Putamen (tissue), 1 donor: ENCODE measurements around the gene VWA8.
"Not testable (repeated sequence)": the region's sequence is repeated elsewhere in the genome, so short reads cannot be mapped to it uniquely, and the experiment has no call there.

Experiments used
- DNase-seq: peaks from one replicate; pipeline ENCODE4 v3.0.0-alpha.2; 2016; ENCODE audit warnings: low spot score

The VWA8 gene

GRCh38 chr13:41966671-41967070 lies 5.8 kb upstream of the VWA8 start:
- no peak for DNase-seq

- DNase-seq: no peak
Measured at GRCh38 chr13:41962994-41963393, 2.1 kb upstream of the VWA8 start.

GRCh38 chr13:41961466-41961760 lies 504 bp upstream of the VWA8 start:
- no peak for DNase-seq

- no peak for DNase-seq
Measured at GRCh38 chr13:41960211-41960636, 685 bp downstream of the VWA8 start.

DNA sequence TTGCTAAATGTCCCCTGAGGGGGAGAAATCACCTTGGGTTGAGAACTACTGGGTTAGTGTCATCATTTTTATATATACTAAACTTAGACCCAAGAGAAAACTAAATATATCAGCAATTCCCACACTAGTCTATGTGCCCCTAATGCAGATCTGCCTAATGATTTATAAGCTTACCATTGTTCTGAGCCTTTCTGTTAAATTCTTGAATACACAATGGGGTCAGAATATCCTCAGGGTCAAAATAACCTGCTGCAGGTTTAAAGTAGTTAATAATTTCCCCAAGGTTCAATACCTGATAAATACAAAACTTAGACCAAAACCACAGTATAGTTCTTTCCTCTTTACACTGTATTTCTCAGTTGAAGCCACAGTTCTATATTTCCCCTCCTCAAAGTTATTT lies 4.6 kb downstream of the VWA8 start:
- no peak for DNase-seq

DNA sequence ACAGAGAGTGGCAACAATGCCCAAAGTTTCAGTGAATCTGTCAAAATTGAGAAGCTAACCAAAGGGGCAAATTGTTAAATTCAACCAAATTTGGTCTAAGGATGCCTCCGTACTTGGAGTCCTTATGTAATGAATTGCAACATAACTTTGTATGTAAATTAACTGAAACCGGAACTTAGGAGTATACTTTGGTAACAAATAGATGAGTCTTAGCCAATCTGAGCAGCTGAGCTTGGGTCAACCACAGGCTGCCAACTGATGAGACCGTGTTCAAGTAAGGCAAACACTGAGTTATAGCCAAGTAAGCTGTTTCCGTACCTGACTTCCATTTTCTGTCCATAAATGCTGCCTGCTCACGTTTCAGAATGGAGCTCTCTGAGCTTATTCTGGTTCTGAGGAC lies 5.3 kb downstream of the VWA8 start:
- no peak for DNase-seq

DNA sequence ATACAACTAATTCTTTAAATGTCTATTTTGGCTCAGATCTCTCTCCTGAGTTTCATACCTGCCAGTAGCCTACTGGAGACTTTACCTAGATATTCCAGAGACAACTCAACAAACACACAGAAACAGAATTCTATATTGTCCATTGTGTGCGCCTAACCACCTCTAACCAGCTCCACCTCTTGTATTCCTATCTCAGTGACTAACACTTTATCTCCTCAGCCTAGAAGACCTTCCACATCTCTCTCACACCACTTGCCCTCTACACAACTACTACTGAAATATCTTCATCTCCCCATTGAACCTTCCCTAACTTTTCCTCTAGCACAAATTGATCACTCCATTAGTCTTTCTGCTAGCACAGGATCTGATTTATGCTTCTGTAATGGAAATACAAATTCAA lies 6.7 kb downstream of the VWA8 start:
- no peak for DNase-seq

GRCh38 chr13:41952749-41953148 lies 8.2 kb downstream of the VWA8 start:
- DNase-seq: no peak

GRCh38 chr13:41949104-41949503 lies 11.8 kb downstream of the VWA8 start:
- DNase-seq: not testable (repeated sequence)

- DNase-seq: no peak
Measured at GRCh38 chr13:41945926-41946325, 15.0 kb downstream of the VWA8 start.

- DNase-seq: no peak
Measured at GRCh38 chr13:41944635-41945397, 16.1 kb downstream of the VWA8 start.

GRCh38 chr13:41944229-41944628 lies 16.7 kb downstream of the VWA8 start:
- DNase-seq: no peak

DNA sequence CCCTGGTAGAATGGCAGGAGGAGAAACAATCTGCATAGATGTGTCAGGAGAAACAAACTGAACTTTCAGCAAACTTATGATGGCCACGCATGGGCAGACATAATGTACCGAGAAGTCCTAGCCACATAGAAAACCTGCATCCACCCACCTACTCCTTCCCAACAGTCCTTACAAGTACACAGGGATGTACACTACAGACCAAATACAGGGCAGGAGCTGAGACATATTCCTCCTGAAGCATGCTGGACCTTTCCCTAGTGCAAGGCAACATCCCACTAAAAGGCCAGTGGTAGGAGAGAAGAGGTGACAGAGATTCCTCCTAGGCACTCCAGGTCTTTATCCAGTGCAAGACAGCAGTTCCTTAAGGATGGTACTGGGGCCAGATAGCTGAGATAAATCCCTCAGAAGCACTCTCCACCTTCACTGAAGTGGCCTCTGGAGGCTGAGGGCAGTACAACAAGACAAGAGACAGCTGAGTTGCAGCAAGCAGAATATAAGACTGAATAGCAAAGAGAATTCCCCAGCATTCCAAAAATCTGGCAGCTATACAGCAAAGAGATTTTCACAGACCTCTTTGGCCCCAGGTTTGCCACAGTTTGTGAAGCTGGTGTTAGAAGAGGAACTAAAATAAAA lies 18.3 kb downstream of the VWA8 start:
- no peak for DNase-seq

DNA sequence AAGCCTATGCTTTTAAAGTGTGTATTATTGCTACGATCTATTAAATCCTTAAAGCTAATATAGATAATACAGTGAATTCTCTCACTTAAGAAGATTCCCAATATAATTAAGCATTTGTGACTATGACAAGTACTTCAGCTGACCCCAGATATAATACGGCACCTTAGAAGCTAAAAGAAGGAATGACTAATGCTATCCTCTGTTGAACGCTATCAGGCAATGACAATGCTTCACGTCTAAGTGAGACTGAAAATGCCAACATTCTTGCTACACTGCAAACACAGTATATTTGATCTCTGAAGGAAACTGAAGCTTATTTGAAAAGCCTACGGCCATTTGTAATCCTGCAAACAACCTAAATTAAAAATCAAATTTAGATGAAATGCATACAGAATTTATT lies 19.7 kb downstream of the VWA8 start:
- DNase-seq: no peak

DNA sequence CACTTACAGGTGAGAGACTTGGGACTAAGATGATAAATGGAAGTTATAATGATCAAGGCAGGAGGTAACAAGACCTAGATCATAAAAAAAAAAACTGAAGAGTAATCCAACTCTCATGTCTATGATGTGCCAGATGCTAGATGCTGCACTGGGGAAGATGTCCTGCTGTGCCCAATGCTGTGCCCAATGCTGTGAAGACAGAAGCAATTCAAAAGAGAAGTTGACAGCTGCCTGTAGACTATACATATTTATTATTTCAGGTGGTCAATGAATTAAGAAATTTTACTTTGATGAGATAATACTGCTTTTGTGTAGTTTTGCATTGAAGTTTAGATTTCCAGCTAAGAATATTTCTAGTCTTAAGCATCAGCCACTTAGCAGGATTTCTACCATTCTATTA lies 21.5 kb downstream of the VWA8 start:
- no peak for DNase-seq

GRCh38 chr13:41938918-41939317 lies 22.0 kb downstream of the VWA8 start:
- no peak for DNase-seq

- DNase-seq: no peak
Measured at GRCh38 chr13:41937388-41937787, 23.5 kb downstream of the VWA8 start.

- no peak for DNase-seq
Measured at GRCh38 chr13:41935501-41935900, 25.4 kb downstream of the VWA8 start.

DNA sequence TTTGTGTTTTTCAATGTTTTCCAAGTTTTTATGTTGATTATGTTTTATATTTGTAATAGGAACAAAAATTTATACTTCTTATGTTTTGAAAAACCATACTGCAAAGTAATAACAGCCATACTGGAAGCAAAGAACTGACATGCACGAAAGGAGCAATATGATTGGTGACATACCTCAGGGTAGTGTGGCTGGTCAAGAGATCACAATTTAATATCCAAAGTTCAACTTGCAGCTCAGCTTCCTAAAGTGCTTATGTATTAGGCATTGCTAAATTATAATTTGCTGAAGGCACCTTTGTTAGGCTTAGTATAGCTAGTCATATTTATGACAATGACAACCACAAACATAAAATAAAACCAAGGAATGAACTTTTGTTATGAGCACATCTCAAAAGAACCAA lies 25.9 kb downstream of the VWA8 start:
- no peak for DNase-seq

GRCh38 chr13:41934120-41934519 lies 26.8 kb downstream of the VWA8 start:
- DNase-seq: no peak

DNA sequence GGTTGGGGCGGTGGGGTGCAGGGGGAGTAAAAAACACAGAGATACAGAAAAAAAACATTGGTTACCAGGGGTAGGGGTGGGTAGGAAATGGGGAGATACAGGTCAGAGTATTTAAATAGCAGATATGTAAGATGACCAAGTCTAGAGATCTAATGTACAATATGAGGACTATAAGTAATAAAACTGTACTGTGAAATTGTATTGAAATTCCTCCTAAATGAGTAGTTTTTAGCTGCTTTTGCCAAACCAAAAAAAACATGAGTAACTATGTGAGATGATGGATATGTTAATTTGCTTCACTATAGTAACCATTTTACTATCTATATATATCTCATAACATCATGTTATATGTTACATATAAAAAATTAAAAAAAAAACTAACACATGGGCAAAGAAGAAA lies 29.6 kb downstream of the VWA8 start:
- DNase-seq: no peak

GRCh38 chr13:41930154-41930553 lies 30.8 kb downstream of the VWA8 start:
- DNase-seq: no peak

- no peak for DNase-seq
Measured at GRCh38 chr13:41928323-41928722, 32.6 kb downstream of the VWA8 start.

DNA sequence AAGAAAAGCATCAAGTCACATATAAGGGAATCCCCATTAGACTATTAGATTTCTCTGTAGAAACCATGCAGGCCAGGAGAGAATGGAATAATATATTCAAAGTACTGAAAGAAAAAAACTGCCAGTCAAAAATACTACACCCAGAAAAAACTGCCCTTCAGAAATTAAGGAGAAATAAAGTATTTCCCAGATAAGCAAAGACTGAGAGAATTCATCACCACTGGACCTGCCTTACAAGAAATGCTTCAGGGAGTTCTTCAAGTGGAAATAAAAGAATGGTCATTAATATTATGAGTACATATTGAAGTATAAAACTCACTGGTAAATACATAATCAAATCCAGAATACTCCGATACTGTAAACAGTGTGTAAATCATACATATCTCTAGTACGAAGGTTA lies 35.9 kb downstream of the VWA8 start:
- DNase-seq: no peak
